GM23338 (cell line): ENCODE data around the gene ETV3. TPM values are rescaled to one million over a fixed set of nuclear protein-coding genes. Genes with fewer than 3 reads are reported as not detected.

Source experiments
- ATAC-seq: fragments of 200-7000 bp; cut with Tn5 transposase; 3 replicates; pipeline ENCODE4 v1.9.1; 2020
- DNase-seq: peaks from one replicate; pipeline ENCODE4 v3.0.0-alpha.2; 2015; ENCODE audit warnings: low spot score
- H2AFZ ChIP-seq: fragments of 200-600 bp; sonication (generic); 2 replicates; pipeline ENCODE4 v1.8.0; 2016; ENCODE audit warnings: antibody characterized with exemption, mild to moderate bottlenecking, moderate library complexity
- H3F3A ChIP-seq: fragments of 200-600 bp; sonication (generic); replicated peaks from 2 replicates; pipeline ENCODE4 v1.8.0; 2017; ENCODE audit warnings: antibody characterized with exemption, mixed run types, low read depth
- H3K27ac ChIP-seq: fragments of 200-600 bp; sonication (generic); 2 replicates; pipeline ENCODE4 v1.6.1; 2016; ENCODE audit warnings: low read depth
- H3K27me3 ChIP-seq: fragments of 200-600 bp; sonication (generic); 2 replicates; pipeline ENCODE4 v1.8.0; 2016; ENCODE audit warnings: mild to moderate bottlenecking, mixed run types, moderate library complexity; ENCODE audit not compliant: insufficient read depth
- H3K36me3 ChIP-seq: fragments of 200-600 bp; sonication (generic); 2 replicates; pipeline ENCODE4 v1.8.0; 2016; ENCODE audit warnings: mild to moderate bottlenecking; ENCODE audit not compliant: insufficient read depth
- H3K4me1 ChIP-seq: fragments of 200-600 bp; sonication (generic); 2 replicates; pipeline ENCODE4 v1.8.0; 2016; ENCODE audit warnings: mild to moderate bottlenecking, moderate library complexity; ENCODE audit not compliant: insufficient read depth
- H3K4me2 ChIP-seq: fragments of 200-600 bp; sonication (generic); 2 replicates; pipeline ENCODE4 v1.7.1; 2017; ENCODE audit warnings: mixed run types
- H3K4me3 ChIP-seq: fragments of 200-600 bp; sonication (generic); 2 replicates; pipeline ENCODE4 v1.6.1; 2016; ENCODE audit warnings: mixed run types
- H3K79me2 ChIP-seq: fragments of 200-600 bp; sonication (generic); replicated peaks from 2 replicates; pipeline ENCODE4 v1.8.0; 2017; ENCODE audit warnings: mild to moderate bottlenecking; ENCODE audit not compliant: insufficient read depth
- H3K9me2 ChIP-seq: fragments of 200-600 bp; sonication (generic); 2 replicates; pipeline ENCODE4 v1.8.0; 2017; ENCODE audit not compliant: insufficient read depth
- H4K20me1 ChIP-seq: fragments of 200-600 bp; sonication (generic); replicated peaks from 2 replicates; pipeline ENCODE4 v1.8.0; 2017; ENCODE audit warnings: mild to moderate bottlenecking; ENCODE audit not compliant: insufficient read depth
- H3K27ac Mint-ChIP-seq: 2 replicates; pipeline ENCODE4 v1.8.0; 2020; ENCODE audit warnings: inconsistent platforms, mild to moderate bottlenecking, moderate library complexity, mixed read lengths
- H3K27me3 Mint-ChIP-seq: 3 replicates; pipeline ENCODE4 v1.8.0; 2022; ENCODE audit warnings: low read depth, mild to moderate bottlenecking, moderate library complexity, mixed read lengths, inconsistent platforms; ENCODE audit not compliant: insufficient read depth, poor library complexity
- H3K36me3 Mint-ChIP-seq: 3 replicates; pipeline ENCODE4 v1.8.0; 2021; ENCODE audit warnings: low read depth, mild to moderate bottlenecking, inconsistent platforms, moderate library complexity, mixed read lengths
- H3K4me1 Mint-ChIP-seq: 3 replicates; pipeline ENCODE4 v1.8.0; 2020; ENCODE audit warnings: mild to moderate bottlenecking, inconsistent platforms, mixed read lengths
- H3K4me3 Mint-ChIP-seq: 3 replicates; pipeline ENCODE4 v1.8.0; 2021; ENCODE audit warnings: moderate library complexity, mild to moderate bottlenecking, inconsistent platforms, mixed read lengths
- H3K9me3 Mint-ChIP-seq: 3 replicates; pipeline ENCODE4 v1.8.0; 2020; ENCODE audit warnings: moderate library complexity, mild to moderate bottlenecking, inconsistent platforms, mixed read lengths
- CREB1 ChIP-seq: fragments of 250-450 bp; sonication (Bioruptor Pico); IDR thresholded peaks from 2 replicates; pipeline ENCODE4 v1.5.0; 2020; ENCODE audit warnings: low read depth, mild to moderate bottlenecking, moderate library complexity
- EZH2 ChIP-seq: fragments of 200-600 bp; sonication (generic); IDR thresholded peaks from one replicate; pipeline ENCODE4 v1.8.0; 2017; ENCODE audit warnings: antibody characterized with exemption, mild to moderate bottlenecking, low read depth; ENCODE audit not compliant: unreplicated experiment
- EZH2phosphoT487 ChIP-seq: fragments of 200-600 bp; sonication (generic); IDR thresholded peaks from one replicate; pipeline ENCODE4 v1.8.1; 2018; ENCODE audit warnings: antibody characterized with exemption; ENCODE audit not compliant: unreplicated experiment
- JUNB ChIP-seq: IDR thresholded peaks from one replicate; pipeline ENCODE4 v1.6.1; 2016; ENCODE audit warnings: antibody characterized with exemption; ENCODE audit not compliant: unreplicated experiment
- NANOG ChIP-seq: IDR thresholded peaks from 2 replicates; pipeline ENCODE4 v1.6.1; 2016; ENCODE audit warnings: antibody characterized with exemption, borderline replicate concordance
- POLR2AphosphoS5 ChIP-seq: IDR thresholded peaks from 2 replicates; pipeline ENCODE4 v1.6.1; 2016; ENCODE audit warnings: antibody characterized with exemption, low read depth
- STAT1 ChIP-seq: IDR thresholded peaks from one replicate; pipeline ENCODE4 v1.6.1; 2016; ENCODE audit warnings: antibody characterized with exemption; ENCODE audit not compliant: unreplicated experiment
- ZNF114 ChIP-seq: fragments of 250-450 bp; sonication (Bioruptor Pico); IDR thresholded peaks from 2 replicates; pipeline ENCODE4 v1.5.0; 2020; ENCODE audit warnings: mild to moderate bottlenecking, moderate library complexity
- polyA plus RNA-seq: library from polyadenylated mRNA; unstranded; fragments of >200 nt; fragmentation: Nextera tagmentation; extraction: Ambion mirVana; gene quantifications from 2 replicates; pipeline ENCODE4 v1.2.1, GENCODE V29; 2016
- total RNA-seq: library from RNA; depleted of rRNA; stranded (reverse); fragments of >200 nt; shearing (Covaris generic); gene quantifications from 2 replicates; pipeline ENCODE4 v1.2.3, GENCODE V29; 2014
- TF ChIP-seq, protein P1 (sequence below): IDR thresholded peaks from one replicate; pipeline ENCODE4 v1.6.1; 2018; ENCODE audit warnings: antibody characterized with exemption; ENCODE audit not compliant: unreplicated experiment
- TF ChIP-seq, protein P2 (sequence below): fragments of 250-450 bp; sonication (Bioruptor Pico); IDR thresholded peaks from 2 replicates; pipeline ENCODE4 v1.5.0; 2020; ENCODE audit warnings: mild to moderate bottlenecking, moderate library complexity

Gene ETV3
- total and polyA plus RNA-seq, 2 experiments from 2014 or later, result 8.1 to 19.6 TPM

DNA sequence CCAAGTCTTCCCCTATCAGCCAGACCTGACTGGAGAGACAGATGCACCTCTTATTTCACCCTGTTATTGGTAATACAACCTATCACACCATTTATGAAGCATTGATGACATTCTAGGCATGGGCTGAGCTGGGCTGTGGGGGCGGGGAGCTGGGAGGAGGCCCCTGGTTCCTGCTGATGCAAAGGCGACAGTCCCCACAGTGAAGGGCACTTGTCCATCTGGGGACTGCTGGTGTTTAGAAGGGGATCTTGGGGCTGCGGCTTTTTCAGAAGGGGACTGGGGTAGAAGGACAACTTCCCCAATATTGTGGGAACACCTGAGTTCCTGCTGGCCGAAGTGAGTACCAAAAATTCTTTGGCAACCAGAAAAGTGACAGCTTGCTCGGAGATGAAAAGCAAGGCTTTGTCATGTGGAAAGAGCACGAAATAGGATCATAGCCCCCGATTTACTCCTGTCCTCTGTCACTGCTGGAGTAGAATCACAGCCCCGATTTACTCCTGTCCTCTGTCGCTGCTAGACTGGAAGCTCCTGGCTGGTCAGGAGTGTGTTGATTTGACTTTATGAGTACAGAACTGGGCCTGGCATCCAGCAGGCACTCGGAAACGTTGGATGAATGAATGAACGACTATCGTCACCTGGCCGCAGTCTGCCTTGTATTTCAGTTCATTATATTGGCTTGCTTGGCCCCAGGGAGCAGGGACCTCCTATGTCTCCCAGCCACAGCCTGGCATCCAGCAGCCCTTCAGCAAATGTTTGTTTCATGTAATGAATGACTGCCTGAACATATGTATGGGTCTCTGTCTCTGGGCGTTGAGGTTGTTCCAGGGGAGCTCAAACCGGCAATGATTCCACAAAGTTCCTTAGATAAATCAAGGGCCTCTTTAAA is 22.1 kb downstream of the ETV3 start:
- Histone ChIP-seq H3F3A (peaks cover 9% of the 10 kb centered on the region; the same call in 1 of the 2 replicates), H3K27me3 (peaks cover under 1% of the 10 kb centered on the region; the same call in 1 of the 2 replicates), H3K27ac (0 out of 2 replicates have a peak overlapping the region, but pooled peaks have one; percentile 32), H2AFZ (peak overlapping the region; percentile 97), H4K20me1 (no peaks in the 10 kb centered on the region), H3K4me3 (no peak overlapping the region; the same call in 1 of the 2 replicates), H3K9me2 (no peaks in the 10 kb centered on the region), H3K4me1 (peaks cover 56% of the 10 kb centered on the region), H3K4me2 (peak overlapping the region; percentile 73), H3K79me2 (no peaks in the 10 kb centered on the region), H3K36me3 (no peaks in the 10 kb centered on the region)
- no peak for DNase-seq
- TF ChIP-seq STAT1 (no peak), CREB1 (CRISPR knock-in tag) (no peak), EZH2phosphoT487 (no peak), POLR2AphosphoS5 (no peak), ZNF114 (CRISPR knock-in tag) (no peak), JUNB (no peak), NANOG (no peak), EZH2 (no peak)
- TF ChIP-seq, protein P1, sequence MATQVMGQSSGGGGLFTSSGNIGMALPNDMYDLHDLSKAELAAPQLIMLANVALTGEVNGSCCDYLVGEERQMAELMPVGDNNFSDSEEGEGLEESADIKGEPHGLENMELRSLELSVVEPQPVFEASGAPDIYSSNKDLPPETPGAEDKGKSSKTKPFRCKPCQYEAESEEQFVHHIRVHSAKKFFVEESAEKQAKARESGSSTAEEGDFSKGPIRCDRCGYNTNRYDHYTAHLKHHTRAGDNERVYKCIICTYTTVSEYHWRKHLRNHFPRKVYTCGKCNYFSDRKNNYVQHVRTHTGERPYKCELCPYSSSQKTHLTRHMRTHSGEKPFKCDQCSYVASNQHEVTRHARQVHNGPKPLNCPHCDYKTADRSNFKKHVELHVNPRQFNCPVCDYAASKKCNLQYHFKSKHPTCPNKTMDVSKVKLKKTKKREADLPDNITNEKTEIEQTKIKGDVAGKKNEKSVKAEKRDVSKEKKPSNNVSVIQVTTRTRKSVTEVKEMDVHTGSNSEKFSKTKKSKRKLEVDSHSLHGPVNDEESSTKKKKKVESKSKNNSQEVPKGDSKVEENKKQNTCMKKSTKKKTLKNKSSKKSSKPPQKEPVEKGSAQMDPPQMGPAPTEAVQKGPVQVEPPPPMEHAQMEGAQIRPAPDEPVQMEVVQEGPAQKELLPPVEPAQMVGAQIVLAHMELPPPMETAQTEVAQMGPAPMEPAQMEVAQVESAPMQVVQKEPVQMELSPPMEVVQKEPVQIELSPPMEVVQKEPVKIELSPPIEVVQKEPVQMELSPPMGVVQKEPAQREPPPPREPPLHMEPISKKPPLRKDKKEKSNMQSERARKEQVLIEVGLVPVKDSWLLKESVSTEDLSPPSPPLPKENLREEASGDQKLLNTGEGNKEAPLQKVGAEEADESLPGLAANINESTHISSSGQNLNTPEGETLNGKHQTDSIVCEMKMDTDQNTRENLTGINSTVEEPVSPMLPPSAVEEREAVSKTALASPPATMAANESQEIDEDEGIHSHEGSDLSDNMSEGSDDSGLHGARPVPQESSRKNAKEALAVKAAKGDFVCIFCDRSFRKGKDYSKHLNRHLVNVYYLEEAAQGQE, result no peak
- TF ChIP-seq, protein P2, sequence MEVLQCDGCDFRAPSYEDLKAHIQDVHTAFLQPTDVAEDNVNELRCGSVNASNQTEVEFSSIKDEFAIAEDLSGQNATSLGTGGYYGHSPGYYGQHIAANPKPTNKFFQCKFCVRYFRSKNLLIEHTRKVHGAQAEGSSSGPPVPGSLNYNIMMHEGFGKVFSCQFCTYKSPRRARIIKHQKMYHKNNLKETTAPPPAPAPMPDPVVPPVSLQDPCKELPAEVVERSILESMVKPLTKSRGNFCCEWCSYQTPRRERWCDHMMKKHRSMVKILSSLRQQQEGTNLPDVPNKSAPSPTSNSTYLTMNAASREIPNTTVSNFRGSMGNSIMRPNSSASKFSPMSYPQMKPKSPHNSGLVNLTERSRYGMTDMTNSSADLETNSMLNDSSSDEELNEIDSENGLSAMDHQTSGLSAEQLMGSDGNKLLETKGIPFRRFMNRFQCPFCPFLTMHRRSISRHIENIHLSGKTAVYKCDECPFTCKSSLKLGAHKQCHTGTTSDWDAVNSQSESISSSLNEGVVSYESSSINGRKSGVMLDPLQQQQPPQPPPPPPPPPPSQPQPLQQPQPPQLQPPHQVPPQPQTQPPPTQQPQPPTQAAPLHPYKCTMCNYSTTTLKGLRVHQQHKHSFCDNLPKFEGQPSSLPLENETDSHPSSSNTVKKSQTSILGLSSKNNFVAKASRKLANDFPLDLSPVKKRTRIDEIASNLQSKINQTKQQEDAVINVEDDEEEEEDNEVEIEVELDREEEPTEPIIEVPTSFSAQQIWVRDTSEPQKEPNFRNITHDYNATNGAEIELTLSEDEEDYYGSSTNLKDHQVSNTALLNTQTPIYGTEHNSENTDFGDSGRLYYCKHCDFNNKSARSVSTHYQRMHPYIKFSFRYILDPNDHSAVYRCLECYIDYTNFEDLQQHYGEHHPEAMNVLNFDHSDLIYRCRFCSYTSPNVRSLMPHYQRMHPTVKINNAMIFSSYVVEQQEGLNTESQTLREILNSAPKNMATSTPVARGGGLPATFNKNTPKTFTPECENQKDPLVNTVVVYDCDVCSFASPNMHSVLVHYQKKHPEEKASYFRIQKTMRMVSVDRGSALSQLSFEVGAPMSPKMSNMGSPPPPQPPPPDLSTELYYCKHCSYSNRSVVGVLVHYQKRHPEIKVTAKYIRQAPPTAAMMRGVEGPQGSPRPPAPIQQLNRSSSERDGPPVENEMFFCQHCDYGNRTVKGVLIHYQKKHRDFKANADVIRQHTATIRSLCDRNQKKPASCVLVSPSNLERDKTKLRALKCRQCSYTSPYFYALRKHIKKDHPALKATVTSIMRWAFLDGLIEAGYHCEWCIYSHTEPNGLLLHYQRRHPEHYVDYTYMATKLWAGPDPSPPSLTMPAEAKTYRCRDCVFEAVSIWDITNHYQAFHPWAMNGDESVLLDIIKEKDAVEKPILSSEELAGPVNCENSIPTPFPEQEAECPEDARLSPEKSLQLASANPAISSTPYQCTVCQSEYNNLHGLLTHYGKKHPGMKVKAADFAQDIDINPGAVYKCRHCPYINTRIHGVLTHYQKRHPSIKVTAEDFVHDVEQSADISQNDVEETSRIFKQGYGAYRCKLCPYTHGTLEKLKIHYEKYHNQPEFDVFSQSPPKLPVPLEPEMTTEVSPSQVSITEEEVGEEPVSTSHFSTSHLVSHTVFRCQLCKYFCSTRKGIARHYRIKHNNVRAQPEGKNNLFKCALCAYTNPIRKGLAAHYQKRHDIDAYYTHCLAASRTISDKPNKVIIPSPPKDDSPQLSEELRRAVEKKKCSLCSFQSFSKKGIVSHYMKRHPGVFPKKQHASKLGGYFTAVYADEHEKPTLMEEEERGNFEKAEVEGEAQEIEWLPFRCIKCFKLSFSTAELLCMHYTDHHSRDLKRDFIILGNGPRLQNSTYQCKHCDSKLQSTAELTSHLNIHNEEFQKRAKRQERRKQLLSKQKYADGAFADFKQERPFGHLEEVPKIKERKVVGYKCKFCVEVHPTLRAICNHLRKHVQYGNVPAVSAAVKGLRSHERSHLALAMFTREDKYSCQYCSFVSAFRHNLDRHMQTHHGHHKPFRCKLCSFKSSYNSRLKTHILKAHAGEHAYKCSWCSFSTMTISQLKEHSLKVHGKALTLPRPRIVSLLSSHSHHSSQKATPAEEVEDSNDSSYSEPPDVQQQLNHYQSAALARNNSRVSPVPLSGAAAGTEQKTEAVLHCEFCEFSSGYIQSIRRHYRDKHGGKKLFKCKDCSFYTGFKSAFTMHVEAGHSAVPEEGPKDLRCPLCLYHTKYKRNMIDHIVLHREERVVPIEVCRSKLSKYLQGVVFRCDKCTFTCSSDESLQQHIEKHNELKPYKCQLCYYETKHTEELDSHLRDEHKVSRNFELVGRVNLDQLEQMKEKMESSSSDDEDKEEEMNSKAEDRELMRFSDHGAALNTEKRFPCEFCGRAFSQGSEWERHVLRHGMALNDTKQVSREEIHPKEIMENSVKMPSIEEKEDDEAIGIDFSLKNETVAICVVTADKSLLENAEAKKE, result no peak
- no peak for ATAC-seq
- H3K27ac Mint-ChIP-seq, result peak overlapping the region; percentile 4; the same call in 1 of the 2 replicates
- H3K36me3 Mint-ChIP-seq, result no peaks in the 10 kb centered on the region; the same call in 2 of the 3 replicates
- peaks cover 70% of the 10 kb centered on the region for H3K4me1 Mint-ChIP-seq
- no peaks in the 10 kb centered on the region; the same call in 1 of the 3 replicates for H3K9me3 Mint-ChIP-seq
- H3K27me3 Mint-ChIP-seq, result peaks cover 29% of the 10 kb centered on the region
- H3K4me3 Mint-ChIP-seq, result no peak overlapping the region; the same call in 2 of the 3 replicates
